Trophoblast cell (in vitro differentiated cells and primary cell): ENCODE data around the gene MT1G.

ENCODE experiments used
- DNase-seq, 2 donors: peaks; one replicate each; pipeline ENCODE4 v3.0.0-alpha.2; 2016
- H2AFZ ChIP-seq: 2 replicates; pipeline ENCODE4 v1.6.1; 2013; ENCODE audit warnings: low read length, moderate library complexity, mild to moderate bottlenecking; ENCODE audit not compliant: insufficient read depth, poor library complexity
- H2AK5ac ChIP-seq: 2 replicates; pipeline ENCODE4 v1.6.1; 2013; ENCODE audit warnings: mild to moderate bottlenecking, low read length
- H2BK120ac ChIP-seq: 2 replicates; pipeline ENCODE4 v1.6.1; 2013; ENCODE audit warnings: low read length, mild to moderate bottlenecking, moderate library complexity; ENCODE audit not compliant: insufficient read depth, poor library complexity
- H2BK12ac ChIP-seq: 2 replicates; pipeline ENCODE4 v1.6.1; 2013; ENCODE audit warnings: mild to moderate bottlenecking, low read length, moderate library complexity
- H2BK5ac ChIP-seq: 2 replicates; pipeline ENCODE4 v1.6.1; 2013; ENCODE audit warnings: low read length, low read depth, moderate library complexity, mild to moderate bottlenecking; ENCODE audit not compliant: poor library complexity
- H3K14ac ChIP-seq: 2 replicates; pipeline ENCODE4 v1.6.1; 2013; ENCODE audit warnings: mild to moderate bottlenecking, low read length
- H3K18ac ChIP-seq: 2 replicates; pipeline ENCODE4 v1.6.1; 2013; ENCODE audit warnings: mild to moderate bottlenecking, low read length
- H3K23ac ChIP-seq: 2 replicates; pipeline ENCODE4 v1.6.1; 2013; ENCODE audit warnings: low read length
- H3K27ac ChIP-seq: 2 replicates; pipeline ENCODE4 v1.5.1; 2013; ENCODE audit warnings: low read depth, mild to moderate bottlenecking, inconsistent platforms, low read length, moderate library complexity
- H3K27me3 ChIP-seq: 2 replicates; pipeline ENCODE4 v1.6.1; 2013; ENCODE audit warnings: inconsistent platforms, mild to moderate bottlenecking, low read length, moderate library complexity; ENCODE audit not compliant: insufficient read depth
- H3K36me3 ChIP-seq, 2 experiments: 1 replicate in 1 of 2; 2 replicates in 1 of 2; pipeline ENCODE4 v1.6.1; 2013; ENCODE audit warnings: low read length in 2 of 2, mild to moderate bottlenecking in 2 of 2, moderate library complexity in 1 of 2; ENCODE audit not compliant: insufficient read depth in 2 of 2, control insufficient read depth in 1 of 2
- H3K4ac ChIP-seq: 2 replicates; pipeline ENCODE4 v1.6.1; 2013; ENCODE audit warnings: low read depth, mild to moderate bottlenecking, low read length, moderate library complexity
- H3K4me1 ChIP-seq, 2 experiments: 1 replicate in 1 of 2; 2 replicates in 1 of 2; pipeline ENCODE4 v1.6.1; 2013; ENCODE audit warnings: low read length in 2 of 2, mild to moderate bottlenecking in 2 of 2, moderate library complexity in 1 of 2; ENCODE audit not compliant: insufficient read depth in 2 of 2, control insufficient read depth in 1 of 2
- H3K4me2 ChIP-seq: 2 replicates; pipeline ENCODE4 v1.6.1; 2013; ENCODE audit warnings: inconsistent platforms, mild to moderate bottlenecking, low read length, moderate library complexity
- H3K4me3 ChIP-seq: 2 replicates; pipeline ENCODE4 v1.5.1; 2013; ENCODE audit warnings: mild to moderate bottlenecking, low read depth, low read length, inconsistent platforms
- H3K79me1 ChIP-seq: one replicate; pipeline ENCODE4 v1.6.1; 2013; ENCODE audit warnings: low read length
- H3K79me2 ChIP-seq: 2 replicates; pipeline ENCODE4 v1.6.1; 2013; ENCODE audit warnings: low read length, mild to moderate bottlenecking; ENCODE audit not compliant: control insufficient read depth, insufficient read depth, poor library complexity
- H3K9ac ChIP-seq: 2 replicates; pipeline ENCODE4 v1.6.1; 2013; ENCODE audit warnings: mild to moderate bottlenecking, low read length
- H3K9me3 ChIP-seq: 2 replicates; pipeline ENCODE4 v1.6.1; 2013; ENCODE audit warnings: low read depth, mild to moderate bottlenecking, control low read depth, inconsistent platforms, low read length; ENCODE audit not compliant: insufficient read depth
- H4K12ac ChIP-seq: 2 replicates; pipeline ENCODE4 v1.6.1; 2013; ENCODE audit warnings: low read depth, mild to moderate bottlenecking, low read length, moderate library complexity
- H4K8ac ChIP-seq: 2 replicates; pipeline ENCODE4 v1.6.1; 2013; ENCODE audit warnings: low read depth, mild to moderate bottlenecking, low read length, moderate library complexity
- H4K91ac ChIP-seq: one replicate; pipeline ENCODE4 v1.6.1; 2013; ENCODE audit warnings: low read depth, mild to moderate bottlenecking, low read length, moderate library complexity
- WGBS: extraction: QIAGEN DNeasy Blood & Tissue Kit; methylation state at CpG from one replicate; pipeline ENCODE4 v1.1.7; 2013; ENCODE audit warnings: missing lambda C conversion rate; ENCODE audit not compliant: insufficient read length, insufficient coverage; ENCODE audit errors: extremely low coverage; 5-methylcytosine and 5-hydroxymethylcytosine counted together

Gene MT1G

GRCh38 chr16:56662357-56663354 lies 5.2 kb downstream of the MT1G start:
- Histone ChIP-seq H3K18ac (no peak overlapping the region), H3K27me3 (peaks cover 56% of the 10 kb centered on the region), H3K79me2 (no peaks in the 10 kb centered on the region), H2BK12ac (no peak overlapping the region), H2AFZ (no peak overlapping the region), H4K12ac (no peak overlapping the region), H3K14ac (no peak overlapping the region), H3K4me1 (peaks cover 5 to 8% of the 10 kb centered on the region in 2 experiments), H2BK120ac (no peak overlapping the region), H3K4me3 (no peak overlapping the region), H4K8ac (no peak overlapping the region), H3K27ac (no peak overlapping the region), H3K79me1 (peaks cover under 1% of the 10 kb centered on the region), H3K36me3 (no peaks in the 10 kb centered on the region), H3K4ac (no peak overlapping the region), H3K9me3 (peaks cover 2% of the 10 kb centered on the region), H3K9ac (no peak overlapping the region), H3K4me2 (no peak overlapping the region), H3K23ac (no peak overlapping the region), H4K91ac (no peak overlapping the region), H2BK5ac (no peak overlapping the region), H2AK5ac (no peak overlapping the region)
- DNase-seq: peak in 1 of 2 donors; percentile 42
- no CpG with 5 or more reads among the region's 48 CpGs for WGBS

GRCh38 chr16:56658327-56658875 lies 9.5 kb downstream of the MT1G start:
- DNase-seq: no peak
- H4K91ac ChIP-seq: no peak overlapping the region
- H2AFZ ChIP-seq: no peak overlapping the region
- H2BK5ac ChIP-seq: no peak overlapping the region
- no peak overlapping the region for H3K14ac ChIP-seq
- no peak overlapping the region for H4K8ac ChIP-seq
- no peak overlapping the region for H3K4me3 ChIP-seq
- H3K23ac ChIP-seq: peak overlapping the region; percentile 55
- H2BK120ac ChIP-seq: no peak overlapping the region
- WGBS: no CpG with 5 or more reads among the region's 10 CpGs
- peaks cover 2% of the 10 kb centered on the region for H3K79me1 ChIP-seq
- H3K9me3 ChIP-seq: peaks cover 2% of the 10 kb centered on the region
- no peak overlapping the region for H4K12ac ChIP-seq
- H3K18ac ChIP-seq: no peak overlapping the region
- no peak overlapping the region for H3K27ac ChIP-seq
- H2AK5ac ChIP-seq: no peak overlapping the region
- no peak overlapping the region for H3K9ac ChIP-seq
- no peaks in the 10 kb centered on the region for H3K79me2 ChIP-seq
- peaks cover 29% of the 10 kb centered on the region for H3K27me3 ChIP-seq
- H3K36me3 ChIP-seq: no peaks in the 10 kb centered on the region
- H3K4ac ChIP-seq: no peak overlapping the region
- H2BK12ac ChIP-seq: no peak overlapping the region
- H3K4me1 ChIP-seq: peaks cover 8 to 12% of the 10 kb centered on the region in 2 experiments
- peak overlapping the region; percentile 70 for H3K4me2 ChIP-seq

DNA sequence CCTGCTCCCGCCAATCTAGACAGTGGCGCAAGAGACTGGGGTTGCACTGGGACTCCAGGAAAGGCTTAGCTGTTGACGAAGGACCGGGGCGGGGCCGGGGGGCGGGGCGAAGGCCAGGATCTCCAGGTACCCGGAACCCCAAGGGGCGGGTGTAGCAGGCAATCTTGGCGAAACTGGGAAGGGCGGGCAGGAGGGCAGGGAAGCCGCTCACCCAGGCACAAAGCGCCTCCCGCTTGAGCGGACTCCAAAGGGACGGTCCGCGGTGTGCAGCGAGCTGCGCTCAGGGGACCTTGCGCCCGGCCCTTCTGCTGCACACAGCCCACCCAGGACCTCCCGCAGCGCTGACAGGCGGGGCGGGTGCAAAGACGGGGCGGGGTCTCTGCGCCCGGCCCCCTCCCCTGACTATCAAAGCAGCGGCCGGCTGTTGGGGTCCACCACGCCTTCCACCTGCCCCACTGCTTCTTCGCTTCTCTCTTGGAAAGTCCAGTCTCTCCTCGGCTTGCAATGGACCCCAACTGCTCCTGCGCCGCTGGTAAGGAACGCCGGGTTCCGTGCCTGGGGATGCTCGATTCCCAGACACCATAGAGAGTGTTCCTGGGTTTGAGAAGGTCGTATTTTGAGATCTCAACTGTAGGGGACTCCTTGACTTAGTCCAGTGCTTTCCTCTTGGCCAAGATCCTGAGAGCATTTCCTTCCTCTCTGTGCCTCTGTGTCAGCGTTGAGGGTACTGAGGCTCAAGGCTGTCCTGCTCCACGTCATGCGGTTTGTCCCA lies 10.1 kb downstream of the MT1G start, which contains the start of gene MT1F:
Gene MT1F, plus strand, starts transcription at position 405 of the 772 bp plus-strand sequence. Its CDS starts 100 bp downstream, at position 505.
- Histone ChIP-seq H4K8ac (peak within 1 kb of the TSS; percentile 80), H3K4me2 (peak within 1 kb of the TSS; percentile 70), H3K79me2 (no peaks in the 10 kb centered on the region), H2BK120ac (no peak within 1 kb of the TSS), H2AFZ (peak within 1 kb of the TSS; percentile 76), H3K4me3 (peak within 1 kb of the TSS; percentile 75), H3K27ac (no peak within 1 kb of the TSS), H4K91ac (peak within 1 kb of the TSS; percentile 42), H3K9me3 (peaks cover 2% of the 10 kb centered on the region), H3K14ac (no peak within 1 kb of the TSS), H3K79me1 (peaks cover 2% of the 10 kb centered on the region), H3K23ac (peak within 1 kb of the TSS; percentile 55), H3K4ac (no peak within 1 kb of the TSS), H3K18ac (no peak within 1 kb of the TSS), H2BK12ac (no peak within 1 kb of the TSS), H2BK5ac (no peak within 1 kb of the TSS), H3K9ac (no peak within 1 kb of the TSS), H4K12ac (peak within 1 kb of the TSS; percentile 27), H3K27me3 (peaks cover 23% of the 10 kb centered on the region), H3K36me3 (no peaks in the 10 kb centered on the region), H3K4me1 (peaks cover 8 to 10% of the 10 kb centered on the region in 2 experiments), H2AK5ac (no peak within 1 kb of the TSS)
- WGBS: no CpG with 5 or more reads among the region's 46 CpGs
- DNase-seq: peak; percentile 73 to 75

DNA sequence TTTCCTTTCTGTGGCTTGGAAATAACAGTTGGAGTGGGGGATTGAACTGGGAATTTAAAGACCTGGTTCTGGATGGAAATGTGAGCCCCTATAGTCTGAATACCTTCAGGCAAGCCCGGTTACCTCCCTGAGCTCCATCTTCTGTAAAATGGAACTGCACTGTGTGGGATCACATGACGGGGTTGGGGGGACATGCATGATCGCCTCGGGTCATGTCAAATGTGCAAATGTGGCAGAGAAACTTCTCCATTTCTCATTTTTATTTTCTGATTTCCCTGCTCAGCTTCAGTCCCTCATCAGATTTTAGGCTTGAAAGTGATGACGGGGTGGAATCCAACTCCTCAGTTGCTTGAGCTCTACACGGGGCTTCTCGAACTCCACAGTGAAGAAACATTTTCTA lies 14.6 kb downstream of the MT1G start:
- Histone ChIP-seq H3K4me3 (no peak overlapping the region), H3K79me2 (no peaks in the 10 kb centered on the region), H3K4me1 (peaks cover 7 to 8% of the 10 kb centered on the region in 2 experiments), H3K23ac (no peak overlapping the region), H3K4me2 (no peak overlapping the region), H2BK12ac (no peak overlapping the region), H3K18ac (no peak overlapping the region), H3K36me3 (no peaks in the 10 kb centered on the region), H4K91ac (no peak overlapping the region), H3K27me3 (peaks cover 16% of the 10 kb centered on the region), H3K79me1 (peaks cover 2% of the 10 kb centered on the region), H2AK5ac (no peak overlapping the region), H2BK5ac (no peak overlapping the region), H3K9ac (no peak overlapping the region), H4K8ac (no peak overlapping the region), H3K9me3 (peaks cover 2% of the 10 kb centered on the region), H4K12ac (no peak overlapping the region), H3K4ac (no peak overlapping the region), H2AFZ (no peak overlapping the region), H3K27ac (no peak overlapping the region), H2BK120ac (no peak overlapping the region), H3K14ac (no peak overlapping the region)
- DNase-seq: no peak
- WGBS: no CpG with 5 or more reads among the region's 7 CpGs
